ENCODE measurements around the gene PTPRK.
A peak's percentile ranks its signal among the peaks of the same experiment; 100 is the strongest.

Gene PTPRK

DNA sequence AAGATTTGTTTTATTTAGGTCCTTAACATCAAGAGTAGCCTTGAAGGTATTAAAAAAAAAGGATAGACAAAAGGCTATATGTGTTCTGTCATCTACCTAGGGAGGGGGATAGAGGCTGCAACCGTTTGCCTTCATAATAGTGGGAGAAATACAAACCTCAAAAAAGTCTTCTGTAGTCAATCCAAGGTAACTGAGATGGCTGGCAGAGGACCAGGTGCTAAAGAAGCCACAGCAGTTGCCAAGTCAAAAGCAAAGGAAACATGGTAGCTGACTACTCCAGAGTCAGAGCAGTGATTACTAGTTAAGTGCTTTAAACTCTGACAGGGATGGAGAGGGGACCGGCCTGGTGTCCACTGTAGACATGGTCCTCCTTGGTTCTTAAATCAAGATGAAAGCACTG lies 249.4 kb downstream of the PTPRK start:
- Histone ChIP-seq H3K79me2 (ENCODE audit: control insufficient read depth, insufficient read depth, low read length, unreplicated experiment) (no peaks in the 10 kb centered on the region), H3K27me3 (ENCODE audit: insufficient read depth, low read length) (no peaks in the 10 kb centered on the region)

DNA sequence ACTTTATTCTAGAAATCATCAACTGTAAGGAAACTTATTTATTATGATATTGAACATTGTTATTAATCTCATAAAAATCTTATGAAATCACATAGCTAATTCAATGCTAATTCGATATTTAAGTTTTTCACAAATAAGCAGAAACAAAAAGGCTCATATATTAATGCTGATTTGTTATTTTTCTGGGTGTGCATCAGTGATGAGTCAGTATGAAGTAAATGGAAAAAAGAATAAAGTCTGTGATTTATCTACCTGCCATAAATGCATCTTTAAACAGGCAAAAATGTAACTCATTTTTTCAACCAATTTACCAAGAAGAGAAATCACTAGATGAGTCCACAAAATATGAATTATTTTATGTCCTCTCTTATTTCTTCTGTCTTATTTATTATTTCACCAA lies 253.5 kb downstream of the PTPRK start:
- H3K27me3 ChIP-seq (ENCODE audit: insufficient read depth, low read length), result no peaks in the 10 kb centered on the region
- no peaks in the 10 kb centered on the region for H3K79me2 ChIP-seq (ENCODE audit: control insufficient read depth, insufficient read depth, low read length, unreplicated experiment)
- no peak overlapping the region for H3K4me3 ChIP-seq (ENCODE audit: low read depth, low read length)
- H2AFZ ChIP-seq (ENCODE audit: low read length, unreplicated experiment), result no peak overlapping the region
- H3K36me3 ChIP-seq (ENCODE audit: insufficient read depth, low read length), result no peaks in the 10 kb centered on the region
- peaks cover 18% of the 10 kb centered on the region for H3K4me1 ChIP-seq (ENCODE audit: control insufficient read depth, insufficient read depth, low read length, unreplicated experiment)
- no peak overlapping the region for H3K27ac ChIP-seq (ENCODE audit: low read depth, low read length)

More for the DNA sequence above, 249.4 kb downstream of the PTPRK start:
- H3K36me3 ChIP-seq (ENCODE audit: insufficient read depth, low read length), result no peaks in the 10 kb centered on the region
- H3K4me3 ChIP-seq (ENCODE audit: low read depth, low read length), result no peak overlapping the region
- no peak overlapping the region for H2AFZ ChIP-seq (ENCODE audit: low read length, unreplicated experiment)
- peaks cover 37% of the 10 kb centered on the region for H3K4me1 ChIP-seq (ENCODE audit: control insufficient read depth, insufficient read depth, low read length, unreplicated experiment)
- H3K27ac ChIP-seq (ENCODE audit: low read depth, low read length), result no peak overlapping the region

DNA sequence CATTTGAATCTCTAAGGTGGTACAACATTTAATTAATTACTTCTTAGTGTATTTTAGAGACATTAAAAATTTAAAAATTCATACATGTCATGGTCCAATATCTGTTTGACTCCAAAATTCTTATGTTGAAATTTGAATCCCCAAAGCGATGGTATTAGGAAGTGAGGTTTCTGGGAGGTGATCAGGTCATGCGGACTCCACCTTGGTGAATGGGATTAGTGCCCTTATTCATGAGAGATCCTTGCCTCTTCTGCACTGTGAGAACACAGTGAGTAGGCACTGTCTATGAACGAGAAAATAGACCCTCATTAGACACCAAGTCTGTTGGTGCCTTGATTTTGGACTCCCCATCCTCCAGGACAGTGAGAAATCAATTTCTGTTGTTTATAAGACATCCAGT lies 254.7 kb downstream of the PTPRK start:
- Histone ChIP-seq H3K27me3 (ENCODE audit: insufficient read depth, low read length) (no peaks in the 10 kb centered on the region), H3K4me1 (ENCODE audit: control insufficient read depth, insufficient read depth, low read length, unreplicated experiment) (peaks cover 17% of the 10 kb centered on the region), H2AFZ (ENCODE audit: low read length, unreplicated experiment) (no peak overlapping the region), H3K4me3 (ENCODE audit: low read depth, low read length) (no peak overlapping the region), H3K36me3 (ENCODE audit: insufficient read depth, low read length) (no peaks in the 10 kb centered on the region), H3K79me2 (ENCODE audit: control insufficient read depth, insufficient read depth, low read length, unreplicated experiment) (no peaks in the 10 kb centered on the region), H3K27ac (ENCODE audit: low read depth, low read length) (no peak overlapping the region)

DNA sequence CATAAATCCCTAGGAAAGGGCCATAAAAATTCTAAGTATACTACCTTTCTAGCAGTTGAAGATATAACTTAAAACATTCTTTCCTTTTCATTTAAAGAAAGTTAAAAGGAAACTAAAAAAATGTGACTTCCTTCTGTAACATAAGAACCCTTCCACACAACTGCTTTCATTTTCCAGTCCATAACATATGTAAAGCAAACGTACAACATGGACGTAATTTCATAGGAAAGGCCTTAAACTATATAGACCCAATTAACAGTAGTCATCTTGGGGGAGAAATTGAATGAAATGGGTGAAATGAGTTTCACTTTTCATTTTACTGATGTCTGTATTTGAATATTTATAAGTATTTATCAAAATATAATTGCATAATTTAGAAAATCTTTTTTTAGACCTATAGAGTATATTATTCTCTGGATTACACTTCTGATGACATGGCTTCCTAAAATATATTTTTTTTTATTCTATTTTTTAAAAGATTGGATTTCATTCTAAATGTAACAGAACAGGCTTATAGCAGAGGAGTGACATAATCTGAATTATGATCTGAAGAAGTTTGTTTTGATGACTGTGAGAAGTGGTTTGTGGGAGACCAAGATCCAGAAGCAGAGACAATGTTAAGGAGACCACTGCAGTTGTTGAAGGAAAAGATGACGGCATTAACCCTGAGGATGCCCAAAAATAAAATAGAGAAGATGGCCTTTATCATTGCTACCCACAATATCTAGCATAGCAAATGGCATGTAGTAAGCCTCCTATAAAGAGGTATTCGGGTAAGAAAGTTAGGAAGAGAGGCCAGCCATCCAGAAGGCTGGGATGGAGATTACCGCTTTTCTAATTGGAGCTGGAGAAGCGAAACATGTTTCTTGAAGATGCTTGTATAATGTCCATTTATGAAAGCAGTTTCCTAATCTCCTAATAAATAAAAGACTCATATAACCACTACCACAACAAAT lies 260.4 kb downstream of the PTPRK start:
- Histone ChIP-seq H3K36me3 (ENCODE audit: insufficient read depth, low read length) (no peaks in the 10 kb centered on the region), H3K27ac (ENCODE audit: low read depth, low read length) (peak overlapping the region; percentile 15; the same call in 1 of the 2 replicates), H3K4me3 (ENCODE audit: low read depth, low read length) (peak overlapping the region; percentile 77), H3K4me1 (ENCODE audit: control insufficient read depth, insufficient read depth, low read length, unreplicated experiment) (peaks cover 19% of the 10 kb centered on the region), H2AFZ (ENCODE audit: low read length, unreplicated experiment) (peak overlapping the region; percentile 49), H3K79me2 (ENCODE audit: control insufficient read depth, insufficient read depth, low read length, unreplicated experiment) (no peaks in the 10 kb centered on the region), H3K27me3 (ENCODE audit: insufficient read depth, low read length) (no peaks in the 10 kb centered on the region)

DNA sequence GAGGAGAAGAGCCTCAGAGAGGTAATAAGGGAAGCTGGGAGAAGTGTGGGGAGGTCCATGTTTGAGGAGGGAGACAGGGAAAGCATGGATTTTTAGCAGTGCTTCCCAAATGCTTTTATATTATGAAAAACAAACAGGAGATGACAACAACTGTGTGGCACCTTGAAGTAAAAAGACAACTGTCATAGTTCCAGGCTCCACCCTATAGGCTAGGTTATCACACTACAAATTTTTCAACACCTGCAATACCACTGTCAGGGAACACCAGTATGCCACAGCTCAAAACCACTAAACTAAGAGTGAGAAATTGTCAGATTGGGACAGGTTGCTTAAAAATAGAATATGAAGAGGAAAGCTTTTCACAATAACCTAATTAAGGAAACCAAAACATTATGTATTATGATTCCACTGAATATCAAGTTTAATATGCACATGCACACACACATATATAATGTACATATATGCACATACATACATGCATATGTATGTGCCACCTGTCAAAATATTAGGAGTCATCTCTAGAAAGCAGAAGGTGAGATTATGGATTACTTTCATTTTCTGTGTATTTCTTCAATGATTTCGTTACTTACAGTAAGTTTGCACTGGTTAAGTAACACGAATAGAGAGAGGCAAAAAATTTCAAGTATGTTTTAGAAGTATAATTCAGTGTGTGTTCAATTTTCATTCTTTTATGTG lies 261.2 kb downstream of the PTPRK start:
- Histone ChIP-seq H3K4me1 (ENCODE audit: control insufficient read depth, insufficient read depth, low read length, unreplicated experiment) (peaks cover 19% of the 10 kb centered on the region), H3K27me3 (ENCODE audit: insufficient read depth, low read length) (no peaks in the 10 kb centered on the region), H3K4me3 (ENCODE audit: low read depth, low read length) (peak overlapping the region; percentile 77), H3K36me3 (ENCODE audit: insufficient read depth, low read length) (no peaks in the 10 kb centered on the region), H3K27ac (ENCODE audit: low read depth, low read length) (peak overlapping the region; percentile 15; the same call in 1 of the 2 replicates), H3K79me2 (ENCODE audit: control insufficient read depth, insufficient read depth, low read length, unreplicated experiment) (no peaks in the 10 kb centered on the region), H2AFZ (ENCODE audit: low read length, unreplicated experiment) (peak overlapping the region; percentile 19)

DNA sequence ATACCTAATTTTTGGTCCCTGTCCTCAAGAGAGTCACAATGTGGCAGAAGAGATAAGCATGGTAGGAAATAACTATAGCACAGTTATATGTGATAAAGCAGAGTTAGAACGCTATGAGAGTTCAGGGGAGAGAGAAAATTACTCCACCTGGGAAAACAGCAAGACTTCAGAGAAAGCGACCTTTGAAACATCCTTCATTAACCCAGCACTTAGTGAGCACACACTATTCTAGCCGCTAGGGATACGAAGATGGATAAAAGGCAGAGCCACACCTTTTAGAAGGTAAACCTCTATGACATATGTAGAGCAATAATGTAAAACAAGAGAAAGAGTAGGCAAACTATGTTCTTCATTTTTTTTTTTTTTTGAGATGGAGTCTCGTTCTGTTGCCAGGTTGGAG lies 264.3 kb downstream of the PTPRK start:
- H3K27me3 ChIP-seq (ENCODE audit: insufficient read depth, low read length), result no peaks in the 10 kb centered on the region
- H2AFZ ChIP-seq (ENCODE audit: low read length, unreplicated experiment), result no peak overlapping the region
- H3K4me3 ChIP-seq (ENCODE audit: low read depth, low read length), result no peak overlapping the region
- H3K4me1 ChIP-seq (ENCODE audit: control insufficient read depth, insufficient read depth, low read length, unreplicated experiment), result peaks cover 19% of the 10 kb centered on the region
- no peaks in the 10 kb centered on the region for H3K36me3 ChIP-seq (ENCODE audit: insufficient read depth, low read length)
- H3K27ac ChIP-seq (ENCODE audit: low read depth, low read length), result no peak overlapping the region
- H3K79me2 ChIP-seq (ENCODE audit: control insufficient read depth, insufficient read depth, low read length, unreplicated experiment), result no peaks in the 10 kb centered on the region

DNA sequence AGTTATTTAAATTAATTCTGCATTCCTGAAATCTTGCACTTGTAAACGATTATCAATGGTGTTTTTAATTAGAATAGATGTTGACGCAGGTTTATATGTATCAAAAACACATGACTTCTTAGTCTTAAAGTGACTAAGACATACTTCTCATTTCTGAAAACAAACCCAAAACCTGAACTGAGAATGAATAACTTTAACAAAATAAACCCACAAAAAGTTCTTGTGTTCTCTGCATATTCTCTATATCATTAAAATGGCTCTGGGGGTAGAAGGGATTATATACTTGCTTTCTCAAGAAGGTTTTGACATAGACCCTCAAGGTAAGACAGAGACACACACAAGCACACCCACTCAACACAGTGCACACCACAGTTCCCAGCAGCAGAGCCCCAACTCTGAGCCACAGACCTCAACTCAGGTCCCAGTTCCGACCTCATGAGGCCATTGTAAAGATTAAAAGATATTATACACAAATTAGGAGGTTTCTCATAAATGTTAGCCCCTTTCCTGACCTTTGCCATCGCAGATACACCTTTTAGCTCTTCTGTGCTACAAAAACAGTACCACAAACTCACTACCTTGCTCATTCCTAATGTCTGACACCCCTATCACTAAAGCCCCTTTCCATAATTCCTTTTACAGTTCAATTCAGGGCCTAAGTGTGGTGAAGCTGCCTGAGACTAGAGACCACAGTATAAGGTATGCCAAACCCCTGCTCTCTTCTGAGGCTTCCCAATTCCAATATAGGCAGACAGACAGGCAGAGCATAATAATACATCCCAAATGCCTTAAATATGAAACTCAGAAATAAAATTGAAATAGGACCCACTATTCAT lies 267.8 kb downstream of the PTPRK start:
- Histone ChIP-seq H3K4me1 (ENCODE audit: control insufficient read depth, insufficient read depth, low read length, unreplicated experiment) (no peaks in the 10 kb centered on the region), H3K79me2 (ENCODE audit: control insufficient read depth, insufficient read depth, low read length, unreplicated experiment) (no peaks in the 10 kb centered on the region), H3K27me3 (ENCODE audit: insufficient read depth, low read length) (no peaks in the 10 kb centered on the region), H3K4me3 (ENCODE audit: low read depth, low read length) (no peak overlapping the region), H3K36me3 (ENCODE audit: insufficient read depth, low read length) (no peaks in the 10 kb centered on the region), H2AFZ (ENCODE audit: low read length, unreplicated experiment) (no peak overlapping the region), H3K27ac (ENCODE audit: low read depth, low read length) (no peak overlapping the region)

DNA sequence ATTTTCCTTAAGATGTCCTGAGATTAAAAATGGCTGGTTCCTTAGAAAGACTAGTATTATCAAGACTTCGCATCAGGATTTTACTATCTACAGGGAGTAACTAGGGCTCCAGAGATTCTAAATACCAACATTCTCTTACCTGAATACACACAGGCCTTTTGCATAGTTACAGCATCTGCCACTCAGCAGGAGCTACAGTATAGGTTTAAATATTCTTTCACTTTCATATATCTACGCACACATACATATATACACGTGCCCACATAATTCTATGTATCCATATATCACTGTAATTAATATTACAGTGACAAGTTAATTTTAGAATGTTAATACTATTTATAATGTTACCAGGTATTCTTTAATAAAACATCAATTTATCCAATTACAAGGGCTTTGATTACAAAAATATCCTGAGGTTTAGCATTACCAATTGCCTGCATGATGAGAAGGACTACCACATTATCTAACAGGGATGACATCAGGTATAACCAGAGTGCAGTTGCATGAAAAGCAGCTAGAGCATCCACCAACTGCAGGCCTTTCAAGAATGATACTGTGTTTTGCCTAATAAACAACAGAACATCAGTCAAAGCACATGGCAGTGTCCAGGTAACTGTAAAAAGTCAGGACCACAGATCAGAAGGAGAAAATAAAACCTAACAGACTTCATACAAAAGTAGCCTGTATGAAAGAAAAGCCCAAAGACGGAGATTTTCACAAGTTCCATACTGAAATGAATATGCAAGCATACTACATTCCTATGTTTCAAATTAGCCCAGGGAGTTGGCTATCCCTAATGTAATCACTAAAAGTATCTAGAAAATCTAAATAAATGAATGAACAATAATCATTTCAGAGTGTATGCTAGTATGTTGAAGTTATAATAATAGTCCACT lies 268.7 kb downstream of the PTPRK start:
- Histone ChIP-seq H3K27me3 (ENCODE audit: insufficient read depth, low read length) (no peaks in the 10 kb centered on the region), H3K4me1 (ENCODE audit: control insufficient read depth, insufficient read depth, low read length, unreplicated experiment) (no peaks in the 10 kb centered on the region), H3K27ac (ENCODE audit: low read depth, low read length) (no peak overlapping the region), H3K79me2 (ENCODE audit: control insufficient read depth, insufficient read depth, low read length, unreplicated experiment) (no peaks in the 10 kb centered on the region), H3K36me3 (ENCODE audit: insufficient read depth, low read length) (no peaks in the 10 kb centered on the region), H3K4me3 (ENCODE audit: low read depth, low read length) (no peak overlapping the region), H2AFZ (ENCODE audit: low read length, unreplicated experiment) (no peak overlapping the region)

DNA sequence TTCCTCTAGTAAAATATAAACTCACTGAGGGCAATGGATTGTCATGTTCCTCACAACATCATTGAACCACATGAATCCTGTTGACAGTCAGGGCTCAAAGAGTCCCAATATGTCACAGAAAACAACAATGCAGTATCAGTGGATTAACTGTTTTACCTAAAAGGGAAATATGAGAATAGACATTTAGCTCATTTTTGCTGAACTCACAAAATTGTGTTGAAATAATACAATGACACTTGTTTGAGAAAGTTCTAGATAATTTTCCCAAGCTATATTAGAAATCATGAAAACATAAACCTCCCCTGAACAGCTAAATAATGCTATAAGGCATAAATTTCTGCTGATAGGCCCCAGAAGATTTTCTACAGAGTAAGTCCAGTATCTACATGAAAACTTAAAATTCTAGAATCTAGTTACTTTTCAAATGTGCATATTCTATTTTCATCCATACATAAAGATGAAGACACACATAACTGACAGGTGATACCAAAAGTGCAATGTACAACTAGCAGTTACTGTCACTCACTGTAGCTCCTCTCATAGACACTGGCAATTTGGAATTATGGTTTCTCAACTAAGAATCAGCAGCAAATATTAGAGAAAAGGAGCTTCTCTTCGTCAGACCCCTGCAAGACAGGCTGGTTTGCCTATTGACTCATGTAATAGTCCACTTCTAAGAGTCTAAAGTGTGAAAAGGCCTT lies 269.9 kb downstream of the PTPRK start:
- no peaks in the 10 kb centered on the region for H3K27me3 ChIP-seq (ENCODE audit: insufficient read depth, low read length)
- no peaks in the 10 kb centered on the region for H3K4me1 ChIP-seq (ENCODE audit: control insufficient read depth, insufficient read depth, low read length, unreplicated experiment)
- H3K79me2 ChIP-seq (ENCODE audit: control insufficient read depth, insufficient read depth, low read length, unreplicated experiment), result no peaks in the 10 kb centered on the region
- H3K36me3 ChIP-seq (ENCODE audit: insufficient read depth, low read length), result no peaks in the 10 kb centered on the region
- H3K4me3 ChIP-seq (ENCODE audit: low read depth, low read length), result no peak overlapping the region
- no peak overlapping the region for H2AFZ ChIP-seq (ENCODE audit: low read length, unreplicated experiment)
- no peak overlapping the region for H3K27ac ChIP-seq (ENCODE audit: low read depth, low read length)
